ENCODE measurements around the gene PHEX.

DNA sequence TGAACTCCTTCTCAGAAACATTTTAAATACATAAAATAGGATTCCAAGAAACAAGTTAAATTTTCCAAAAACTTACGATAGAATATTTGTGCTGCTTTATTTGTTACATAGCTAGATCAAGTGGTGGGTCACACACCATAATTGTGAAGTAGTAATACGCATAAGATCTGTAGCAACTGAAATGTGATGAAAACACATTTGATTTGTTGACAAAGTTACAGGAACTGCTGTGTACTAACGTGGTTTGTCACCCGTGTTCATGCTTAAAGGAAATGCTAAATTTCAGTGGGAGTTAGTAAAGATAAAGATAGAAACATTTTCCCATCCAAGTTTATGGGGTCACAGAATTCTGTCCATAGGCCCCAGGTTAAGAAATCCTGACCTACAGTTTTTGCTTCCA lies 34.1 kb upstream of the PHEX start:
- TF ChIP-seq FOXM1 (IDR thresholded peaks at IDR 0.05; ENCODE audit: borderline replicate concordance, low read depth) (no peak), TAF1 (IDR thresholded peaks at IDR 0.05; ENCODE audit: low read depth) (no peak)
- TF ChIP-seq, protein P1, sequence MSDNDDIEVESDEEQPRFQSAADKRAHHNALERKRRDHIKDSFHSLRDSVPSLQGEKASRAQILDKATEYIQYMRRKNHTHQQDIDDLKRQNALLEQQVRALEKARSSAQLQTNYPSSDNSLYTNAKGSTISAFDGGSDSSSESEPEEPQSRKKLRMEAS (IDR thresholded peaks at IDR 0.05), result no peak

All from Ishikawa (cell line).